PFSK-1 (cell line): ENCODE data around the gene ADM5.

Experiments
- POLR2AphosphoS5 ChIP-seq: IDR thresholded peaks from 2 replicates; pipeline ENCODE4 v1.6.1; 2012; ENCODE audit warnings: low read depth, mild to moderate bottlenecking, control low read depth, low read length, moderate library complexity
- SIN3A ChIP-seq: IDR thresholded peaks from 2 replicates; pipeline ENCODE4 v1.6.1; 2012; ENCODE audit warnings: mild to moderate bottlenecking, low read length, moderate library complexity, borderline replicate concordance; ENCODE audit not compliant: insufficient read depth
- TAF1 ChIP-seq: IDR thresholded peaks from 2 replicates; pipeline ENCODE4 v1.6.1; 2012; ENCODE audit warnings: low read length, control low read depth, borderline replicate concordance; ENCODE audit not compliant: insufficient read depth

GRCh38 chr19:49689133-49690078 is at the start of gene ADM5:
- no peak for TF ChIP-seq TAF1
- no peak for TF ChIP-seq POLR2AphosphoS5
- no peak for TF ChIP-seq SIN3A
